ENCODE results near the gene FITM1.
A peak's percentile ranks its signal among the peaks of the same experiment; 100 is the strongest.

Gene FITM1

DNA sequence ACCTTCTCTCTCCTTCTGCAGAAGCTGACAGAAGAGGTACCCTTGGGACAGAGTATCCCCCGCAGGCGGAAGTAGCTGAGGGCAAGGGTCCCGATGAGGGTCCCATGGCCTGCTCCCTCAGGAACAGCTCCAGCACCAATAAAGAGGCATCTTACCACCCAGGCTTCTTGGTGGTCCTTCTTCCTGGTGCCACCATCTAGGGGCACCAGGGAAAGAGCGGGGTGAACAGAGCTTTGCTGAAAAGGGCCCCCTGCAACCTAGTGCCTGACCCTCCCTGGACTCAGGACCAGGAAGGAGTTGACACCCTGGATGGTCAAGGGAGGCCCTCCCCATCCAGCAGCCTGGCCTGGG is 30.0 kb downstream of the FITM1 start:
- peak overlapping the region; percentile 21 to 93 (median 55) for H3K4me3 Mint-ChIP-seq
- TF ChIP-seq, protein P1, sequence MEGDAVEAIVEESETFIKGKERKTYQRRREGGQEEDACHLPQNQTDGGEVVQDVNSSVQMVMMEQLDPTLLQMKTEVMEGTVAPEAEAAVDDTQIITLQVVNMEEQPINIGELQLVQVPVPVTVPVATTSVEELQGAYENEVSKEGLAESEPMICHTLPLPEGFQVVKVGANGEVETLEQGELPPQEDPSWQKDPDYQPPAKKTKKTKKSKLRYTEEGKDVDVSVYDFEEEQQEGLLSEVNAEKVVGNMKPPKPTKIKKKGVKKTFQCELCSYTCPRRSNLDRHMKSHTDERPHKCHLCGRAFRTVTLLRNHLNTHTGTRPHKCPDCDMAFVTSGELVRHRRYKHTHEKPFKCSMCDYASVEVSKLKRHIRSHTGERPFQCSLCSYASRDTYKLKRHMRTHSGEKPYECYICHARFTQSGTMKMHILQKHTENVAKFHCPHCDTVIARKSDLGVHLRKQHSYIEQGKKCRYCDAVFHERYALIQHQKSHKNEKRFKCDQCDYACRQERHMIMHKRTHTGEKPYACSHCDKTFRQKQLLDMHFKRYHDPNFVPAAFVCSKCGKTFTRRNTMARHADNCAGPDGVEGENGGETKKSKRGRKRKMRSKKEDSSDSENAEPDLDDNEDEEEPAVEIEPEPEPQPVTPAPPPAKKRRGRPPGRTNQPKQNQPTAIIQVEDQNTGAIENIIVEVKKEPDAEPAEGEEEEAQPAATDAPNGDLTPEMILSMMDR (IDR thresholded peaks at IDR 0.05; ENCODE audit: unreplicated experiment in 3 of 3), result no peak
- peak overlapping the region; percentile 46 to 96 (median 90) for H3K27ac Mint-ChIP-seq
- H3K27me3 Mint-ChIP-seq (ENCODE audit: low read depth), result no peaks in the 10 kb centered on the region
- H3K4me1 Mint-ChIP-seq, result peaks cover 16% of the 10 kb centered on the region
- H3K36me3 Mint-ChIP-seq (ENCODE audit: low read depth), result peaks cover 57% of the 10 kb centered on the region
- H3K9me3 Mint-ChIP-seq, result no peaks in the 10 kb centered on the region

DNA sequence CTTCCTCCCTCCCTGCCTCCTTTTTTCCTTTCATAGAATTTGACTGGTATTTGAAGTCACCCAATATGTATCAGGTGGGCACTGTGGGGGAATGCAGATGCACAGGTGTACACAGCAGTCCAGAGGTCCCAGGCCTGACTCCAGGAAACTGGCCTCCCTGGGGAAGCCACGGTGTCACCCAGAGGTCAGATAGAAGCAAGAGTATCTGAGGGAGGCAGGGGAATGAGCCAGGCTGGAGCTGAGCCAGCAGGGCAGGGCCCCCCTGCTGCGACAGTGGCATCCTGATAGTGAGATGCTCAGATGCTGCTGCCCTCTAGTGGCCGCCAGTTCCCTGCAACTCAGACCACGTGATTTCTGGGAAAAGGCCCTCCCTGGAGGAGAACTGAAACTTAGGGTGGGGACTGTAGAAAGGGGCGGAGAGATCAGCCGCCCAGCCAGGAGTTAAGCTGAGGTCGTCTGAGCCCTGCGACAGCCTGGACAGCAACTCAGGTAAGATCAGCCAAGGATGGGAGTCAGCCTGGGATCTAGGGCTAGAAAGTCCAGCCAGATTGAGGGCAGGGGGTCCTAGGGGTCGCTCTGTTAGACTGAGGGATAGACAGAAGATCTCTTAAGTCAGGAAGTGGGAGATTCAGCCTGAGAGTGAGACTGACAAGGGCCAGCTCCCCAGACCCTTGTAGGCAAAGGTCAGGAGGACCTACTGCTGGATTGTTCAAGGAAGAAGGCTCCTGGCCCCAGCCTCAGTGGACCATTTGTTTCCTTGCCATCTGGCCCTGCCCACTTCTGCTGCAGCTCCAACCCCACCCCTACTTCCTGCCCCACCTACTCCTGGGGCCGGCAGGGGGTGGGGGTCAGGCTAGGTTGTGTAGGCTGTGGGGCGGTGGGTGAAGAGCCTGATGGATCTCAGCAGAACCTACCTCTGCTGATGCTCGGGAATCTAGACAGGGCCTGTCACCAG is 30.7 kb downstream of the FITM1 start, which contains the start of gene IRF9:
IRF9 (plus strand) TSS at position 416 of the 955 bp plus-strand sequence. CDS start 880 bp downstream, outside the sequence.
- Mint-ChIP-seq H3K27me3 (ENCODE audit: low read depth) (no peaks in the 10 kb centered on the region), H3K4me1 (peaks cover 16% of the 10 kb centered on the region), H3K4me3 (peak within 1 kb of the TSS; percentile 91 to 96 (median 93)), H3K27ac (peak within 1 kb of the TSS; percentile 90 to 96 (median 96)), H3K36me3 (ENCODE audit: low read depth) (peaks cover 57% of the 10 kb centered on the region), H3K9me3 (no peaks in the 10 kb centered on the region)
- TF ChIP-seq, protein P1 (IDR thresholded peaks at IDR 0.05; ENCODE audit: unreplicated experiment in 3 of 3), result peak; percentile 94 to 96 (median 95)

DNA sequence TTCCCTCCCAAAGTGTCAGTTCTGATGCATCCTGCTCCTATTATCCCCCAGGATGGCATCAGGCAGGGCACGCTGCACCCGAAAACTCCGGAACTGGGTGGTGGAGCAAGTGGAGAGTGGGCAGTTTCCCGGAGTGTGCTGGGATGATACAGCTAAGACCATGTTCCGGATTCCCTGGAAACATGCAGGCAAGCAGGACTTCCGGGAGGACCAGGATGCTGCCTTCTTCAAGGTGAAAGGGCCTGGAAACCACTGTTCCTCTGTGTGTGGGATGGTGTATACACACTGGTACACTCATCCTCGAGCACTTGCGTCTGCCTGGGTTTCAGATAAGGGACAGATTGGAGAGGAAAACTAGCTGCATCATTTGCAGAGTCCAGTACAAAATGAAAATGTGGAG is 31.6 kb downstream of the FITM1 start:
- Mint-ChIP-seq H3K4me1 (peaks cover 16% of the 10 kb centered on the region), H3K27me3 (ENCODE audit: low read depth) (no peaks in the 10 kb centered on the region), H3K9me3 (no peaks in the 10 kb centered on the region), H3K4me3 (peak overlapping the region; percentile 91 to 96 (median 93)), H3K36me3 (ENCODE audit: low read depth) (peaks cover 60% of the 10 kb centered on the region), H3K27ac (peak overlapping the region; percentile 90 to 96 (median 96))
- TF ChIP-seq, protein P1 (IDR thresholded peaks at IDR 0.05; ENCODE audit: unreplicated experiment in 3 of 3), result no peak

DNA sequence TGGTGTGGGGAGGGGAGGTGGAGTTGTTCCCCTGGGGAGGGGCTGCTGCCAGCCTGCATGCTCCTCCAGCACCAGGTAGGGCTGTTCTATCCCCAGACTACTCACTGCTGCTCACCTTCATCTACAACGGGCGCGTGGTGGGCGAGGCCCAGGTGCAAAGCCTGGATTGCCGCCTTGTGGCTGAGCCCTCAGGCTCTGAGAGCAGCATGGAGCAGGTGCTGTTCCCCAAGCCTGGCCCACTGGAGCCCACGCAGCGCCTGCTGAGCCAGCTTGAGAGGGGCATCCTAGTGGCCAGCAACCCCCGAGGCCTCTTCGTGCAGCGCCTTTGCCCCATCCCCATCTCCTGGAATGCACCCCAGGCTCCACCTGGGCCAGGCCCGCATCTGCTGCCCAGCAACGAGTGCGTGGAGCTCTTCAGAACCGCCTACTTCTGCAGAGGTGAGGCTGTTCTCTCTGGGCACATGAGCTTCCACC is 34.1 kb downstream of the FITM1 start:
- TF ChIP-seq, protein P1 (IDR thresholded peaks at IDR 0.05; ENCODE audit: unreplicated experiment in 3 of 3), result no peak
- Mint-ChIP-seq H3K27ac (no peak overlapping the region), H3K36me3 (ENCODE audit: low read depth) (peaks cover 57% of the 10 kb centered on the region), H3K4me3 (no peak overlapping the region), H3K4me1 (peaks cover 16% of the 10 kb centered on the region), H3K27me3 (ENCODE audit: low read depth) (no peaks in the 10 kb centered on the region), H3K9me3 (no peaks in the 10 kb centered on the region)

DNA sequence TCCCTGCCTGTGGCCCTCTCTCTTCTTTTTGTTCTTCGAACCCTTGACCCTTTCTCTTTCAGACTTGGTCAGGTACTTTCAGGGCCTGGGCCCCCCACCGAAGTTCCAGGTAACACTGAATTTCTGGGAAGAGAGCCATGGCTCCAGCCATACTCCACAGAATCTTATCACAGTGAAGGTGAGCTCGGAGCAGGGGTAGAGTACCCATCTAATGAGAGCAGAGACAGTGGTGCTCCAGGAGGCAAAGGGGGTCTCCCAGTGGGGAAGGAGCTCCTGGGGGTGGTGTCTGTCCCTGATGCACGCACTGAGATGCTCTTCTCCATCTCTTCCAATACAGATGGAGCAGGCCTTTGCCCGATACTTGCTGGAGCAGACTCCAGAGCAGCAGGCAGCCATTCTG is 35.3 kb downstream of the FITM1 start:
- H3K9me3 Mint-ChIP-seq, result no peaks in the 10 kb centered on the region
- H3K27me3 Mint-ChIP-seq (ENCODE audit: low read depth), result no peaks in the 10 kb centered on the region
- H3K4me1 Mint-ChIP-seq, result peaks cover 15% of the 10 kb centered on the region
- H3K4me3 Mint-ChIP-seq, result no peak overlapping the region
- no peak overlapping the region for H3K27ac Mint-ChIP-seq
- TF ChIP-seq, protein P1 (IDR thresholded peaks at IDR 0.05; ENCODE audit: unreplicated experiment in 3 of 3), result no peak
- H3K36me3 Mint-ChIP-seq (ENCODE audit: low read depth), result peaks cover 55% of the 10 kb centered on the region
